CD14-positive monocyte (primary cell): ENCODE data around the gene FXYD6. TPM values are rescaled to one million over a fixed set of nuclear protein-coding genes. Genes with fewer than 3 reads are reported as not detected.

ENCODE experiments used
- DNase-seq, 3 donors: peaks; one replicate each; pipeline ENCODE4 v3.0.0-alpha.2; 2011 to 2022
- H2AFZ ChIP-seq: 2 replicates; pipeline ENCODE4 v1.6.0; 2012; ENCODE audit warnings: mild to moderate bottlenecking, low read depth, low read length, inconsistent platforms; ENCODE audit not compliant: insufficient read depth, poor library complexity, severe bottlenecking
- H3K27ac ChIP-seq, 2 donors: 1 replicate in 1 of 2; 2 replicates in 1 of 2; pipeline ENCODE4 v1.5.1; 2012 to 2013; ENCODE audit warnings: low read length in 2 of 2, control low read depth in 1 of 2, inconsistent platforms in 1 of 2, low read depth in 1 of 2, mild to moderate bottlenecking in 1 of 2
- H3K27me3 ChIP-seq, 2 donors: one replicate each; pipeline versions ENCODE4 v1.6.0 to v1.6.1; 2011 to 2013; ENCODE audit warnings: low read length in 2 of 2; ENCODE audit not compliant: control insufficient read depth in 2 of 2, insufficient read depth in 2 of 2
- H3K36me3 ChIP-seq, 2 donors: replicated peaks in 1 of 2; 1 replicate in 1 of 2; 2 replicates in 1 of 2; pipeline versions ENCODE4 v1.5.1 to v1.6.1; 2012 to 2013; ENCODE audit warnings: low read length in 2 of 2, control low read depth in 1 of 2, inconsistent platforms in 1 of 2, mild to moderate bottlenecking in 1 of 2; ENCODE audit not compliant: insufficient read depth in 2 of 2, control insufficient read depth in 1 of 2
- H3K4me1 ChIP-seq, 2 donors: 1 replicate in 1 of 2; 2 replicates in 1 of 2; pipeline versions ENCODE4 v1.5.1 to v1.6.1; 2012 to 2013; ENCODE audit warnings: low read length in 2 of 2, control low read depth in 1 of 2, inconsistent platforms in 1 of 2, mild to moderate bottlenecking in 1 of 2, moderate library complexity in 1 of 2; ENCODE audit not compliant: insufficient read depth in 2 of 2, control insufficient read depth in 1 of 2
- H3K4me2 ChIP-seq: replicated peaks from 2 replicates; pipeline ENCODE3; 2012; ENCODE audit warnings: low read length, moderate library complexity, mild to moderate bottlenecking; ENCODE audit not compliant: poor library complexity, severe bottlenecking; ENCODE audit errors: extremely low read depth
- H3K4me3 ChIP-seq, 3 experiments: fragments of 200-600 bp in 1 of 3; sonication (generic) in 1 of 3; replicated peaks in 1 of 3; 1 replicate in 2 of 3; 2 replicates in 1 of 3; pipeline ENCODE4 v1.5.1; 2011 to 2013; ENCODE audit warnings: low read length in 3 of 3, mild to moderate bottlenecking in 3 of 3, control low read depth in 2 of 3, low read depth in 2 of 3, inconsistent platforms in 1 of 3, moderate library complexity in 1 of 3
- H3K79me2 ChIP-seq: 2 replicates; pipeline ENCODE4 v1.6.0; 2012; ENCODE audit warnings: mild to moderate bottlenecking, control low read depth, inconsistent platforms, low read length, moderate library complexity; ENCODE audit not compliant: insufficient read depth
- H3K9ac ChIP-seq: 2 replicates; pipeline ENCODE4 v1.6.0; 2017; ENCODE audit warnings: low read length, mild to moderate bottlenecking; ENCODE audit not compliant: insufficient read depth, poor library complexity, severe bottlenecking
- H3K9me3 ChIP-seq, 2 donors: replicated peaks in 1 of 2; 1 replicate in 1 of 2; 2 replicates in 1 of 2; pipeline versions ENCODE4 v1.5.1 to v1.6.1; 2012 to 2013; ENCODE audit warnings: low read length in 2 of 2, control low read depth in 1 of 2; ENCODE audit not compliant: control insufficient read depth in 1 of 2, insufficient read depth in 1 of 2
- H4K20me1 ChIP-seq: 2 replicates; pipeline ENCODE4 v1.6.0; 2012; ENCODE audit warnings: mild to moderate bottlenecking, low read length, control low read depth, moderate library complexity; ENCODE audit not compliant: insufficient read depth
- H3K27ac Mint-ChIP-seq, 7 donors: one replicate each; pipeline ENCODE4 v1.8.0; 2020; ENCODE audit warnings: mild to moderate bottlenecking in 7 of 7, mixed read lengths in 7 of 7, moderate library complexity in 6 of 7, inconsistent platforms in 2 of 7
- H3K27me3 Mint-ChIP-seq, 3 donors: one replicate each; pipeline ENCODE4 v1.8.0; 2021 to 2022; ENCODE audit warnings: low read depth in 3 of 3, mild to moderate bottlenecking in 3 of 3, mixed read lengths in 3 of 3, moderate library complexity in 3 of 3, inconsistent platforms in 1 of 3
- H3K36me3 Mint-ChIP-seq, 2 donors: one replicate each; pipeline ENCODE4 v1.8.0; 2020; ENCODE audit warnings: mixed read lengths in 2 of 2, inconsistent platforms in 1 of 2, mild to moderate bottlenecking in 1 of 2
- H3K4me1 Mint-ChIP-seq: one replicate; pipeline ENCODE4 v1.8.0; 2020; ENCODE audit warnings: mild to moderate bottlenecking, mixed read lengths
- H3K4me3 Mint-ChIP-seq, 2 donors: one replicate each; pipeline ENCODE4 v1.8.0; 2020; ENCODE audit warnings: mild to moderate bottlenecking in 2 of 2, mixed read lengths in 2 of 2, moderate library complexity in 1 of 2
- H3K9me3 Mint-ChIP-seq, 7 donors: one replicate each; pipeline ENCODE4 v1.8.0; 2020 to 2022; ENCODE audit warnings: mixed read lengths in 7 of 7, mild to moderate bottlenecking in 6 of 7, moderate library complexity in 6 of 7, inconsistent platforms in 2 of 7
- CTCF ChIP-seq: fragments of 200-600 bp; IDR thresholded peaks from one replicate; pipeline ENCODE4 v1.8.0; 2022; ENCODE audit warnings: antibody characterized with exemption, mild to moderate bottlenecking
- WGBS: methylation state at CpG from one replicate; pipeline ENCODE4 v1.1.5; 2013; ENCODE audit warnings: missing lambda C conversion rate; ENCODE audit not compliant: insufficient coverage; 5-methylcytosine and 5-hydroxymethylcytosine counted together
- intact Hi-C, 2 donors: fragments of 100-400 bp; cut with micrococcal nuclease; formaldehyde crosslinking; loops; one replicate each; pipeline versions ENCODE4 v1.15.0 to v1.15.1; 2023
- polyA plus RNA-seq, 3 donors: library from polyadenylated mRNA; depleted of rRNA in 1 of 3; unstranded in 2 of 3; stranded (reverse) in 1 of 3; fragments of 300-500 nt in 2 of 3; fragments of >200 nt in 1 of 3; fragmentation: Illumina TruSeq in 2 of 3; gene quantifications; 1 replicate in 2 of 3; 2 replicates in 1 of 3; pipeline ENCODE4 v1.2.3, GENCODE V29; 2012 to 2021

The FXYD6 gene
- polyA plus RNA-seq, 3 donors = 36.4 to 52.1 (median 44.1) TPM

DNA sequence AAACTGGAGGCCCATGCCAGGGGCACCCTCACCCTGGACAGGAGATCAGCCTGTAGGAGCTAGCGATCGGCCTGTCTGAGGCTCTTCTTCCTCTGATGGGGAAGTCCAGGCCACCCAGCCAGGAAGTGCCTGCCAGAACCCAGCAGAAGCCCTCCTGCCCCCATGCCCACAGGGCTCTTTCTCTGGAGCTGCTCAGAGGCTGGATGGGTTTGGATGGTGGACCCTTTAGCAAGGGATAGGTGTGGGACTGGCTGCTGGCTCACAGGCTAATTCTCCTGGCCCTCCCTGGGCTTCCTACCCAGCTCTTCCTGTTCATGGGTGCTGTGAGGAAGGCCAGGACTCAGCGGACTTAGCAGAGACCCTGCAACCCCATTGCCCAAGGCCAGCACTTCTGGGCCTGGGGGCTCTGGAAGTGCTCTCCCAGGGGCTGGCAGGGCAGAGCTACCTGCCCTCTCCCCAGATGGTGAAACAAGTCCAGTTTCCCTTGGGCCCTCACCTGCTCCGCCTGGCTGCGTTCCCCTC, 59.6 kb downstream of the FXYD6 start:
- TF ChIP-seq CTCF = no peak
- Histone ChIP-seq H3K27ac (peak overlapping the region; percentile 99 to 100), H3K4me1 (peaks cover 63% of the 10 kb centered on the region in 2 donors), H3K79me2 (no peaks in the 10 kb centered on the region), H3K4me3 (no peak overlapping the region), H3K9me3 (no peaks in the 10 kb centered on the region), H3K4me2 (peak overlapping the region; percentile 16), H4K20me1 (no peaks in the 10 kb centered on the region), H3K27me3 (no peaks in the 10 kb centered on the region), H3K9ac (peak overlapping the region; percentile 79), H2AFZ (peak overlapping the region; percentile 70), H3K36me3 (no peaks in the 10 kb centered on the region)
- peak overlapping the region; percentile 95 to 99 (median 99) for H3K27ac Mint-ChIP-seq
- WGBS = 51% methylated on average over 5 of the region's 5 CpGs
- H3K9me3 Mint-ChIP-seq = peaks cover 0 to 2% (median 0%) of the 10 kb centered on the region in 7 donors
- H3K4me1 Mint-ChIP-seq = peaks cover 54% of the 10 kb centered on the region
- peaks cover 0 to 3% (median 2%) of the 10 kb centered on the region in 3 donors for H3K27me3 Mint-ChIP-seq
- peak; percentile 76 to 86 (median 81) for DNase-seq
- H3K36me3 Mint-ChIP-seq = no peaks in the 10 kb centered on the region
- intact Hi-C loops = loop anchor here in 1 of 2 donors (1.0 to 5.0 kb wide), 3 partner anchors 12 to 390 kb away; partner anchors contain the start of gene IL10RA
- peak overlapping the region in 1 of 2 donors; percentile 11 for H3K4me3 Mint-ChIP-seq

- peaks cover 52% of the 10 kb centered on the region for H3K4me1 Mint-ChIP-seq
- Histone ChIP-seq H3K4me3 (no peak overlapping the region), H3K4me1 (peaks cover 62 to 63% of the 10 kb centered on the region in 2 donors), H2AFZ (peak overlapping the region; percentile 70), H3K79me2 (no peaks in the 10 kb centered on the region), H4K20me1 (no peaks in the 10 kb centered on the region), H3K27ac (peak overlapping the region; percentile 99 to 100), H3K4me2 (peak overlapping the region; percentile 8), H3K9ac (peak overlapping the region; percentile 79), H3K36me3 (no peaks in the 10 kb centered on the region), H3K27me3 (no peaks in the 10 kb centered on the region), H3K9me3 (no peaks in the 10 kb centered on the region)
- no peak for TF ChIP-seq CTCF
- H3K4me3 Mint-ChIP-seq = peak overlapping the region; percentile 11 to 16
- intact Hi-C loops = loop anchor here in 1 of 2 donors (5.0 kb wide), 2 partner anchors 171 to 389 kb away; partner anchors contain the start of gene IL10RA
- H3K9me3 Mint-ChIP-seq = peaks cover 0 to 3% (median 0%) of the 10 kb centered on the region in 7 donors
- H3K27me3 Mint-ChIP-seq = peaks cover 2 to 3% (median 2%) of the 10 kb centered on the region in 3 donors
- H3K36me3 Mint-ChIP-seq = no peaks in the 10 kb centered on the region
- H3K27ac Mint-ChIP-seq = peak overlapping the region; percentile 95 to 99 (median 99)
- DNase-seq = peak in 1 of 3 donors; percentile 44
- 86% methylated on average over 10 of the region's 20 CpGs for WGBS
Measured at GRCh38 chr11:117816151-117816741, 60.2 kb downstream of the FXYD6 start.
